Endothelial cell of umbilical vein (primary cell): Measurements from ENCODE around the gene ZNF701. TPM values are rescaled to one million over a fixed set of nuclear protein-coding genes. Genes with fewer than 3 reads are reported as not detected.
A peak's percentile ranks its signal among the peaks of the same experiment; 100 is the strongest.
"Not testable (repeated sequence)": the region's sequence is repeated elsewhere in the genome, so short reads cannot be mapped to it uniquely, and the experiment has no call there.

Source experiments
- BruUV-seq: library from RNA; stranded (reverse); fragments of 400-500 nt; replicated peaks from 2 replicates; lab custom pipeline; 2021; lab: Mats Ljungman, UMichigan
- CTCF ChIA-PET: fragments of 300-600, 350-600 bp; sonication (Branson Sonifier 250); formaldehyde crosslinking; loops from one replicate; lab custom pipeline; 2021; ENCODE audit warnings: antibody characterized with exemption, inconsistent platforms; lab: Charles Lee
- POLR2A ChIA-PET: fragments of 300-600, 350-600 bp; sonication (Branson Sonifier 250); formaldehyde crosslinking; loops from one replicate; lab custom pipeline; 2021; ENCODE audit warnings: antibody characterized with exemption, inconsistent platforms; lab: Charles Lee
- DNase-seq: peaks from one replicate; pipeline ENCODE4 v3.0.0-alpha.2; 2011; ENCODE audit warnings: low read depth, low spot score
- FAIRE-seq: peaks from 2 replicates; lab custom pipeline; 2011; peaks lifted over from hg19 to GRCh38; lab: Jason Lieb, UNC
- H2AFZ ChIP-seq: 2 replicates; pipeline ENCODE4 v1.6.0; 2012; ENCODE audit warnings: low read depth, low read length, control low read depth, inconsistent platforms
- H3K27ac ChIP-seq: 2 replicates; pipeline ENCODE4 v1.5.1; 2011; ENCODE audit warnings: low read depth, mild to moderate bottlenecking, control low read depth, low read length, moderate library complexity; ENCODE audit not compliant: insufficient read depth
- H3K27me3 ChIP-seq, 2 experiments: 2 replicates each; pipeline versions ENCODE4 v1.6.0 to v1.6.1; 2011; ENCODE audit warnings: low read length in 2 of 2, mixed read lengths in 1 of 2; ENCODE audit not compliant: control insufficient read depth in 2 of 2, insufficient read depth in 2 of 2
- H3K36me3 ChIP-seq, 2 experiments: 2 replicates in 1 of 2; 3 replicates in 1 of 2; pipeline ENCODE4 v1.5.1; 2011; ENCODE audit warnings: low read length in 2 of 2, mild to moderate bottlenecking in 1 of 2, moderate library complexity in 1 of 2; ENCODE audit not compliant: control insufficient read depth in 2 of 2, insufficient read depth in 2 of 2; ENCODE audit errors: extremely low read depth in 1 of 2
- H3K4me1 ChIP-seq: 3 replicates; pipeline ENCODE4 v1.5.1; 2011; ENCODE audit warnings: mild to moderate bottlenecking, low read length; ENCODE audit not compliant: control insufficient read depth, insufficient read depth; ENCODE audit errors: extremely low read depth
- H3K4me2 ChIP-seq: 2 replicates; pipeline ENCODE4 v1.6.1; 2011; ENCODE audit warnings: low read length, control low read depth, mixed read lengths; ENCODE audit not compliant: insufficient read depth
- H3K4me3 ChIP-seq, 3 experiments: fragments of 200-600 bp in 1 of 3; sonication (generic), shearing (Covaris generic) in 1 of 3; replicated peaks in 1 of 3; 2 replicates each; pipeline ENCODE4 v1.5.1; 2011 to 2016; ENCODE audit warnings: control low read depth in 3 of 3, low read length in 3 of 3, mild to moderate bottlenecking in 2 of 3, inconsistent platforms in 1 of 3, low read depth in 1 of 3, moderate library complexity in 1 of 3; ENCODE audit not compliant: insufficient read depth in 1 of 3
- H3K79me2 ChIP-seq: 2 replicates; pipeline ENCODE4 v1.6.0; 2012; ENCODE audit warnings: low read length, inconsistent platforms; ENCODE audit not compliant: control insufficient read depth, insufficient read depth
- H3K9ac ChIP-seq: replicated peaks from 2 replicates; pipeline ENCODE3; 2011; ENCODE audit warnings: low read length, control low read depth; ENCODE audit not compliant: insufficient read depth; ENCODE audit errors: extremely low read depth
- H3K9me1 ChIP-seq: replicated peaks from 3 replicates; pipeline ENCODE4 v1.6.0; 2011; ENCODE audit warnings: mild to moderate bottlenecking, low read length; ENCODE audit not compliant: control insufficient read depth, insufficient read depth; ENCODE audit errors: extremely low read depth
- H3K9me3 ChIP-seq: replicated peaks from 2 replicates; pipeline ENCODE4 v1.5.1; 2012; ENCODE audit warnings: low read length, inconsistent platforms; ENCODE audit not compliant: control insufficient read depth, insufficient read depth
- H4K20me1 ChIP-seq: replicated peaks from 2 replicates; pipeline ENCODE3; 2011; ENCODE audit warnings: mild to moderate bottlenecking, low read length; ENCODE audit not compliant: control insufficient read depth, insufficient read depth; ENCODE audit errors: extremely low read depth
- EZH2 ChIP-seq: IDR thresholded peaks from 2 replicates; pipeline ENCODE4 v1.6.1; 2012; ENCODE audit warnings: borderline replicate concordance, low read depth, mild to moderate bottlenecking, moderate library complexity, low read length, inconsistent platforms; ENCODE audit not compliant: severe bottlenecking
- FOS ChIP-seq: IDR thresholded peaks from 2 replicates; pipeline ENCODE4 v1.6.1; 2011; ENCODE audit warnings: mild to moderate bottlenecking, low read length, moderate library complexity, borderline replicate concordance; ENCODE audit not compliant: insufficient read depth
- GATA2 ChIP-seq: IDR thresholded peaks from 2 replicates; pipeline ENCODE4 v1.7.0; 2011; ENCODE audit warnings: low read depth, mild to moderate bottlenecking, moderate library complexity, mixed read lengths, low read length; ENCODE audit not compliant: insufficient read length, insufficient read depth
- JUN ChIP-seq: IDR thresholded peaks from 2 replicates; pipeline ENCODE4 v1.6.1; 2011; ENCODE audit warnings: borderline replicate concordance, low read depth; ENCODE audit not compliant: insufficient read length, insufficient read depth
- MYC ChIP-seq: IDR thresholded peaks from one replicate; pipeline ENCODE4 v1.6.1; 2011; ENCODE audit warnings: mild to moderate bottlenecking, low read depth, low read length
- POLR2A ChIP-seq: IDR thresholded peaks from 2 replicates; pipeline ENCODE4 v1.6.1; 2012; ENCODE audit warnings: low read depth, mild to moderate bottlenecking, control low read depth, low read length
- POLR2AphosphoS5 ChIP-seq: IDR thresholded peaks from 2 replicates; pipeline ENCODE4 v1.6.1; 2012; ENCODE audit warnings: low read depth, mild to moderate bottlenecking, control low read depth, low read length, moderate library complexity; ENCODE audit not compliant: insufficient read depth
- dilution Hi-C: fragments of 300-500 bp; cut with MboI; formaldehyde crosslinking; loops from one replicate; pipeline ENCODE4 v1.15.0; 2019; ENCODE audit warnings: low sequenced_read_pairs; ENCODE audit not compliant: extremely low pct_ligation_motif_present
- intact Hi-C: fragments of 100-400 bp; cut with micrococcal nuclease; formaldehyde crosslinking; loops from one replicate; pipeline ENCODE4 v1.10.0; 2022
- polyA plus RNA-seq, 4 experiments: library from polyadenylated mRNA; depleted of rRNA in 3 of 4; stranded (reverse) in 3 of 4; unstranded in 1 of 4; fragments of >200 nt; gene quantifications; 2 replicates each; pipeline versions ENCODE4 v1.2.1 to v1.2.3, GENCODE V29; 2011 to 2012; ENCODE audit warnings: missing spikeins in 1 of 4
- total RNA-seq: library from RNA; stranded (reverse); gene quantifications from 2 replicates; pipeline ENCODE4 v1.2.3, GENCODE V29; 2021
- TF ChIP-seq, protein P1 (sequence below): IDR thresholded peaks from 2 replicates; pipeline ENCODE4 v1.6.1; 2011; ENCODE audit not compliant: insufficient read depth, insufficient read length

The ZNF701 gene
- total and polyA plus RNA-seq, 2 donors (not counting 3 experiments of a cell fraction or from before 2014, with no cell fraction given) = 4.4 to 12.1 TPM

DNA sequence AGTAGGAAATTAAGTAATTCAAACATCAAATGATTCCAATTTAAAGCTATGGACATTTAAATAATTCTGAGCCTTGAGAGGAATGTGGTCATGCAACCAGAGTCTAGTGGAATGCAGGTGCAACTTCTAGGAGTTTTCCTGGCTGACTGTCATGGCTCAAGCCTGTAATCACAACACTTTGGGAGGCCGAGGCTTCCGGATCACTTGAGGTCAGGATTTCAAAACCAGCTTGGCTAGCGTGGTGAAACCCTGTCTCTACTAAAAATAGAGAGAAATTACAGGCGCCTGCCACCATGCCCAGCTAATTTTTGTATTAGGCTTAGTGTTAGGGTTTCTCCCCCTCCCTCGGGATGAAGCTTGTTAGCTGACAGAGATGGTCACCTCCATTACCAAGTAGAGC lies 36.2 kb upstream of the ZNF701 start:
- Histone ChIP-seq H2AFZ (no peak overlapping the region), H3K79me2 (peaks cover 4% of the 10 kb centered on the region), H4K20me1 (no peaks in the 10 kb centered on the region), H3K36me3 (no peaks in the 10 kb centered on the region), H3K9me3 (no peaks in the 10 kb centered on the region), H3K27me3 (no peaks in the 10 kb centered on the region), H3K4me3 (no peak overlapping the region), H3K9ac (no peak overlapping the region), H3K9me1 (no peaks in the 10 kb centered on the region), H3K4me1 (peaks cover 3% of the 10 kb centered on the region), H3K27ac (no peak overlapping the region), H3K4me2 (no peak overlapping the region)
- FAIRE-seq (no peak), DNase-seq (no peak)
- intact Hi-C loops = no loop called here
- BruUV-seq = no TSS peak
- TF ChIP-seq MYC (no peak), FOS (no peak), POLR2A (no peak), POLR2AphosphoS5 (no peak), EZH2 (no peak), JUN (no peak), GATA2 (no peak)
- TF ChIP-seq, protein P1, sequence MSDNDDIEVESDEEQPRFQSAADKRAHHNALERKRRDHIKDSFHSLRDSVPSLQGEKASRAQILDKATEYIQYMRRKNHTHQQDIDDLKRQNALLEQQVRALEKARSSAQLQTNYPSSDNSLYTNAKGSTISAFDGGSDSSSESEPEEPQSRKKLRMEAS = no peak
- ChIA-PET CTCF (no interaction called here), POLR2A (no interaction called here)
- dilution Hi-C loops = no loop called here

DNA sequence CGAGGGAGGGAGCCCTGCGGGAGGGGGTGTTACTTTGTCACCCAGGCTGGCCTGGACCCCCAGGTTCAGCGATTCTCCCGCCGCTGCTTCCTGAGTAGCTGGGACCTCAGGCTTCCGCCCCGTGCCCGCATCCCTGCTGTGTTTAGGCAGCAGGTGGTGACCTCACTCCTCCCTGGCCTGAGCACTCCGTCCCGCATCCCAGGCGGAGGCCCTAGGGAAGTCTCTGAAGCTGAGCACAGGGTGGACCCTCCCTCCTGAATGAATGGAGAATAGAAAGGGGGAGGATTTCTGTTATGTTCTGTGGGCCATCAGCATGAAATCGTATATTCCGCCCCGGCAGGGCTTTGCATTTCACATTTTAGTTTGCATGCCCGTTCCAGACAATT lies 34.7 kb upstream of the ZNF701 start:
- CTCF ChIA-PET, H3K4me1 ChIP-seq, dilution Hi-C loops, H4K20me1 ChIP-seq, H3K27ac ChIP-seq, H3K79me2 ChIP-seq, H3K9me3 ChIP-seq, H3K36me3 ChIP-seq, DNase-seq, H3K27me3 ChIP-seq, BruUV-seq, FAIRE-seq, H3K9me1 ChIP-seq: not testable (repeated sequence)
- Histone ChIP-seq H3K9ac (peak overlapping the region; percentile 9), H3K4me3 (peak overlapping the region; percentile 52 to 63 (median 62)), H3K4me2 (peak overlapping the region; percentile 70), H2AFZ (peak overlapping the region; percentile 75)
- POLR2A ChIA-PET = interaction anchor here (0.6 kb wide), 1 partner anchor 25 kb away, joined by 4 read pairs; no protein-coding TSS in a partner anchor
- intact Hi-C loops = loop anchor here (1.0 kb wide), 1 partner anchor 8 kb away; the partner anchor contains the start of gene ZNF808
